ENCODE results near the gene ATP10A.
"Not testable (repeated sequence)": the region's sequence is repeated elsewhere in the genome, so short reads cannot be mapped to it uniquely, and the experiment has no call there.

ATP10A gene

DNA sequence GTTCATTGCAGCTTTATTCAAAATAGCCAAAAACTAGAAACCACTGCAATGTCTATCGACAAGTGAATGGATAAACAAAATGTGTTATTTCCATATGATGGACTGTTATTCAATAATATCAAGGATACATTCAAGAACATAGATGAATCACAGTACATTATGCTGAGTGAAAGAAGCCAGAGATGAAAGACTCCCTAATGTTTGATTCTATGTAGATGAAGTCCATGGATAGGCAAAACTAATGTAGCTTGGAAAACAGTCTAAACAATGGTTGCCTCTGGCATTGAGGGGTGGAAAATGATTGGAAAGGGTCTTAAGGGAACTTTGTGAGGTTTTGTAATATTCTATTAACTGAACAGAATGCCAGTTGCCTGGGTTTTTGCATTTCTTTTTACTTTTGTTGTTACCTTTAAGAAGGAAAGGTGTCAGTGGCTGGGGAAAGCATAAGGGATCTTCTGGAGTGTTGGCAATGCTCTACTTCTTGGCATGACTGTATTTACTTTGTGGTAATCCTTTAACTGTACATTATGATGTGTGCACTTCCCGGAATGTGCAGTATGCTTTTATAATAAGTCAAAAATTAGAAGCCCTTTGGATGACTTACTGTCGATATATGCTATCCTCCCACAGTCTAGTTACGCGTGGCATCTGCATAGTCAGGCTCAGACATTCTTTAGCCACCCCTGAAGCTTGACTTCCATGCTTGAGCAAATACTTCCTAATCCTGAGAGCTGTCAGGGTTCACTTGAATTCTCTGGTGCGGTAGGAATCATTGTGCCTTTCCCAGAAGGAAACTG lies 20.5 kb upstream of the ATP10A start:
- H3K27me3 ChIP-seq (ENCODE audit: control insufficient read depth in 1 of 2, insufficient read depth in 2 of 2, low read length in 2 of 2) = no peaks in the 10 kb centered on the region
- no peaks in the 10 kb centered on the region for H3K4me1 ChIP-seq (ENCODE audit: control insufficient read depth in 1 of 2, insufficient read depth in 2 of 2, low read length in 2 of 2)
- no peak overlapping the region for H3K4me3 ChIP-seq (ENCODE audit: low read depth in 1 of 2, low read length in 2 of 2)
- no peak overlapping the region for H3K9ac ChIP-seq (ENCODE audit: low read depth in 1 of 2, low read length in 2 of 2)
- H3K9me3 ChIP-seq (ENCODE audit: control insufficient read depth in 1 of 2, low read length in 2 of 2) = peaks cover 3 to 5% of the 10 kb centered on the region in 2 donors
- H3K36me3 ChIP-seq (ENCODE audit: control insufficient read depth in 1 of 2, insufficient read depth in 2 of 2, low read length in 2 of 2) = no peaks in the 10 kb centered on the region
- H3K27ac ChIP-seq (ENCODE audit: low read depth, low read length) = no peak overlapping the region

DNA sequence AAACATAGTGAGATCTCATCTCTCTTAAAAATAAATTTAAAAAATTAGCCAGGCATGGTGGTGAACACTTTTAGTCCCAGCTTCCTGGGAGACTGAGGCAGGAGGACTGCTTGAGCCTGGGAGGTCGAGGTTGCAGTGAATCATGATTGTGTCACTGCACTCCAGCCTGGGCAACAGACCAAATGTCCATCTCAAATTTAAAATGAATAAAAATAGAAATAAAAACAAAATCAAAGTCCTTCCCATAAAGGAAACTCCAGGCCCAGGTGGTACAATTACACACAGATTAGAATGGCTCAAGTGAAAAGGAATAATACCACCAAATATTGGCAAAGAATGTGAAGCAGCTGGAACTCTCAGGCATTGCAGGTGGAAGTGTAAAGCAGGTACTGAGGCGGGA lies 19.3 kb upstream of the ATP10A start:
- no peaks in the 10 kb centered on the region for H3K36me3 ChIP-seq (ENCODE audit: control insufficient read depth in 1 of 2, insufficient read depth in 2 of 2, low read length in 2 of 2)
- no peaks in the 10 kb centered on the region for H3K4me1 ChIP-seq (ENCODE audit: control insufficient read depth in 1 of 2, insufficient read depth in 2 of 2, low read length in 2 of 2)
- H3K27ac ChIP-seq (ENCODE audit: low read depth, low read length) = no peak overlapping the region
- H3K4me3 ChIP-seq (ENCODE audit: low read depth in 1 of 2, low read length in 2 of 2) = no peak overlapping the region
- no peaks in the 10 kb centered on the region for H3K27me3 ChIP-seq (ENCODE audit: control insufficient read depth in 1 of 2, insufficient read depth in 2 of 2, low read length in 2 of 2)
- H3K9ac ChIP-seq (ENCODE audit: low read depth in 1 of 2, low read length in 2 of 2) = no peak overlapping the region
- H3K9me3 ChIP-seq (ENCODE audit: control insufficient read depth in 1 of 2, low read length in 2 of 2) = peaks cover 3 to 5% of the 10 kb centered on the region in 2 donors

DNA sequence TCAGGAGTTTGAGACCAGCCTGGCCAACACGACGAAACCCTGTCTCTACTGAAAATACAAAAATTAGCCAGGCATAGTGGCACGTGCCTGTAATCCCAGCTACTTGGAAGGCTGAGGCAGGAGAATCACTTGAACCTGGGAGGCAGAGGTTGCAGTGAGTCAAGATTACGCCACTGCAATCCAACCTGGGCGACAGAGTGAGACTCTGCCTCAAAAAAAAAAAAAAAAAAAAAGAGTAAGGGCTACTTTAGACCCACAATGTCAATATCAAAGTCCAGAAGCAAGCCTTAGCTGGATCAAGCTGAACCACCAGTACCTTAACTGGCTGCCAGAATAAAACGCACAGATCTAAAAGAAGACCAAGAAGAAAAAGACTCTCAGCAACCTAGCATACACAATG lies 17.8 kb upstream of the ATP10A start:
- H3K36me3 ChIP-seq (ENCODE audit: control insufficient read depth in 1 of 2, insufficient read depth in 2 of 2, low read length in 2 of 2); H3K4me3 ChIP-seq (ENCODE audit: low read depth in 1 of 2, low read length in 2 of 2); H3K9ac ChIP-seq (ENCODE audit: low read depth in 1 of 2, low read length in 2 of 2); H3K27me3 ChIP-seq (ENCODE audit: control insufficient read depth in 1 of 2, insufficient read depth in 2 of 2, low read length in 2 of 2); H3K4me1 ChIP-seq (ENCODE audit: control insufficient read depth in 1 of 2, insufficient read depth in 2 of 2, low read length in 2 of 2); H3K27ac ChIP-seq (ENCODE audit: low read depth, low read length): not testable (repeated sequence)
- H3K9me3 ChIP-seq (ENCODE audit: control insufficient read depth in 1 of 2, low read length in 2 of 2) = peaks cover 3 to 13% of the 10 kb centered on the region in 2 donors

DNA sequence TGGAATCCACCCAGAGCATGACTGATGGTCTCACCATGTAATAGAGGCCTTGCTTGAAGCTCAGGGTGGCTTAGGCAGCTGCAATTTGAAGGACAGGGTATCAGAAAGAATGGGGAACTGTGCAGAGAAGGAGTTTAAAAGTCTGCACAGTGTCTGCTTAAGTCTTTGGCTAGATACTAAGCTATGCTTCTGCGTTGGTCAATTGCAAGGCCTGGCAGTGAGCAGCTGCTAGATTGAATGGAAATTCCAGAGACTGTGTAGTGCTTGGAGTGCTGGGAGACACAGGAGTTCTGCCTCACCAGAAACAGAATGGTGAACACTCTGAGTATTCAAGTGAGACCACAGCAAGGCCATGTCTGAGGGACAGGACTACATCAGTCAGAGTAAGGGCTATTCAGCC lies 17.3 kb upstream of the ATP10A start:
- Histone ChIP-seq H3K4me3 (ENCODE audit: low read depth in 1 of 2, low read length in 2 of 2) (no peak overlapping the region), H3K36me3 (ENCODE audit: control insufficient read depth in 1 of 2, insufficient read depth in 2 of 2, low read length in 2 of 2) (no peaks in the 10 kb centered on the region), H3K27me3 (ENCODE audit: control insufficient read depth in 1 of 2, insufficient read depth in 2 of 2, low read length in 2 of 2) (no peaks in the 10 kb centered on the region), H3K27ac (ENCODE audit: low read depth, low read length) (no peak overlapping the region), H3K9me3 (ENCODE audit: control insufficient read depth in 1 of 2, low read length in 2 of 2) (peaks cover 3 to 13% of the 10 kb centered on the region in 2 donors), H3K9ac (ENCODE audit: low read depth in 1 of 2, low read length in 2 of 2) (no peak overlapping the region), H3K4me1 (ENCODE audit: control insufficient read depth in 1 of 2, insufficient read depth in 2 of 2, low read length in 2 of 2) (no peaks in the 10 kb centered on the region)

DNA sequence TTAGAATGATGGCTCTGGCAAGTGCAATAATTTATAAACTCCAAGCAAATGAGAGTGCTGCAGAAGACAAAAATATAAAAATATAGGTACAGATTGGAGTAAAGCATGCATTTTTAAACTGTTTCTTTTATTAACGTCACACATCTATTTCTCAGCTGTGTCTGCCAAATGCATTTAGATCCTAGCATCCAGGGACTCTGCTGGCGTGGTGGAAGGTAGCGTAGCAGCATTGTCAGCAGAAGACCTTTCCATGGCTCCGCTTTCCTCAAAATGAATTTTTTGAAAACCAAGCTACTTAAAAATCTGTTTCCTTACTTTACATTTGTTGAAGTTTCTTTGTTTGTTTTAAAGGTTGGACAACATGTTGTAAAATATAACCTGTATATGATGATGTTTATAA lies 16.3 kb upstream of the ATP10A start:
- H3K27ac ChIP-seq (ENCODE audit: low read depth, low read length) = no peak overlapping the region
- H3K9me3 ChIP-seq (ENCODE audit: control insufficient read depth in 1 of 2, low read length in 2 of 2) = peaks cover 3 to 12% of the 10 kb centered on the region in 2 donors
- no peaks in the 10 kb centered on the region for H3K27me3 ChIP-seq (ENCODE audit: control insufficient read depth in 1 of 2, insufficient read depth in 2 of 2, low read length in 2 of 2)
- H3K4me1 ChIP-seq (ENCODE audit: control insufficient read depth in 1 of 2, insufficient read depth in 2 of 2, low read length in 2 of 2) = no peaks in the 10 kb centered on the region
- no peaks in the 10 kb centered on the region for H3K36me3 ChIP-seq (ENCODE audit: control insufficient read depth in 1 of 2, insufficient read depth in 2 of 2, low read length in 2 of 2)
- H3K4me3 ChIP-seq (ENCODE audit: low read depth in 1 of 2, low read length in 2 of 2) = no peak overlapping the region
- H3K9ac ChIP-seq (ENCODE audit: low read depth in 1 of 2, low read length in 2 of 2) = no peak overlapping the region

DNA sequence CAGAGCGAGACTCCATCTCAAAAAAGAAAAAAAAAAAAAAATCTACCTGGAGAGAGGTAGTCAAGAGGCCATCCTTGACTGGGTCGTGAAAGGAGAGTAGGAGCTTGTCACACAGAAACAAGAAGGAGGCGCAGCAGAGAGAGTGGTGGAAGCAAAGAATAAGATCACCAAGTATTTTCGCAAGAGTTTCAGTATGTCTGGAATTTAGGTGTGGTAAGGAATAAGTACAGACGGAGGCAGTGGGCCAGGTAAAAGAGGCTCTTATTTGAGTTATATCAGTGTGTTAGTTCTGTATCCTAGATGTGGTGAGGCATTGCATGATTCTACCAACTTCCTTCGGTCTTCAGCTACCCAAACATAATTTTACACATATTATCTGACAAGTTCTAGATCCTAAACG lies 14.6 kb upstream of the ATP10A start:
- no peaks in the 10 kb centered on the region for H3K4me1 ChIP-seq (ENCODE audit: control insufficient read depth in 1 of 2, insufficient read depth in 2 of 2, low read length in 2 of 2)
- H3K36me3 ChIP-seq (ENCODE audit: control insufficient read depth in 1 of 2, insufficient read depth in 2 of 2, low read length in 2 of 2) = no peaks in the 10 kb centered on the region
- no peak overlapping the region for H3K4me3 ChIP-seq (ENCODE audit: low read depth in 1 of 2, low read length in 2 of 2)
- H3K9ac ChIP-seq (ENCODE audit: low read depth in 1 of 2, low read length in 2 of 2) = no peak overlapping the region
- no peaks in the 10 kb centered on the region for H3K27me3 ChIP-seq (ENCODE audit: control insufficient read depth in 1 of 2, insufficient read depth in 2 of 2, low read length in 2 of 2)
- H3K27ac ChIP-seq (ENCODE audit: low read depth, low read length) = no peak overlapping the region
- peaks cover 3 to 10% of the 10 kb centered on the region in 2 donors for H3K9me3 ChIP-seq (ENCODE audit: control insufficient read depth in 1 of 2, low read length in 2 of 2)

DNA sequence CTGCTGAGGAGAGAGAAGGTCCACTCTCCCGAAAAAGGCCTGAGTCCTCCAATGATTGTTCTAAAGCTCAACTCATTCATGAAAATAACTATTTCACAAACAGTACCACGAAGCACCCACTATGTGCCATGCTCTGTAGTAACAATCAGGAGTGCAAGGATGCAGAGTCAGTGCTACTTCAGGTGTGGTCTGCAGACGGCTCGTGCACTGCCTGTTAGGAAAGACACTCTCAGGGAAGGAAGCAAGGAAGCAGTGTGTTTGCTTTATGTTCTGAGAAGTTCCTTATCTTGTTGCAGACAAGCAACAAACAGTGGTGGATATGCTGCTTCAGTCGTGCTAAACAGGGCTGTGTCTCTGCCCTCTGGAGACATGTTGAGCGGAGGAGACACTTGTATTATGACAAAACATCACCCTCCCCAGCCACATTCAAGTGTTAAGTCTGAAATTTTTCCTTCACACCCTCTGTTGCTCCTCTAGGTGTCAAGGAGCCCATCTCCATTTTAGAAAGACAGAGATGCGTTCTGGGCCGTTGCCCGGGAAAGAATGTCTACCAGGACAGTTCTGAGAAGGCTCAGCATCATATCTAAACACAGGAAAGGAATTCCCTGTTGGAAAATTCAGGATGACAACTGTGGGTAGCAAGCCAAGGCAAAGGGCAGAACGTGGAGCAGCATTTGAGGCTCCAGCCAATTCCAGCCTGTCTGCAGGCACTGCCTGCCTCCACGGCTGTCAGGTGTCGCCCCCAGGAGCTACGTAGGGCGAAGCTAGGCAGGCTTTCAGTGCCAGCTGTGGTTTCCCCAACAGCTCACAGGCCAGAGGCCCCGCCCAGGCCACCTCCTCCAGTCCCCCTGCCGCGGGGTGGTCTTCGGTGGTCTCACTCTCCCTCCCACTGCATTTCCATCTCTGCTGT lies 13.4 kb upstream of the ATP10A start:
- Histone ChIP-seq H3K4me1 (ENCODE audit: control insufficient read depth in 1 of 2, insufficient read depth in 2 of 2, low read length in 2 of 2) (no peaks in the 10 kb centered on the region), H3K27me3 (ENCODE audit: control insufficient read depth in 1 of 2, insufficient read depth in 2 of 2, low read length in 2 of 2) (no peaks in the 10 kb centered on the region), H3K4me3 (ENCODE audit: low read depth in 1 of 2, low read length in 2 of 2) (no peak overlapping the region), H3K9ac (ENCODE audit: low read depth in 1 of 2, low read length in 2 of 2) (no peak overlapping the region), H3K27ac (ENCODE audit: low read depth, low read length) (no peak overlapping the region), H3K36me3 (ENCODE audit: control insufficient read depth in 1 of 2, insufficient read depth in 2 of 2, low read length in 2 of 2) (no peaks in the 10 kb centered on the region), H3K9me3 (ENCODE audit: control insufficient read depth in 1 of 2, low read length in 2 of 2) (peaks cover 3 to 10% of the 10 kb centered on the region in 2 donors)

DNA sequence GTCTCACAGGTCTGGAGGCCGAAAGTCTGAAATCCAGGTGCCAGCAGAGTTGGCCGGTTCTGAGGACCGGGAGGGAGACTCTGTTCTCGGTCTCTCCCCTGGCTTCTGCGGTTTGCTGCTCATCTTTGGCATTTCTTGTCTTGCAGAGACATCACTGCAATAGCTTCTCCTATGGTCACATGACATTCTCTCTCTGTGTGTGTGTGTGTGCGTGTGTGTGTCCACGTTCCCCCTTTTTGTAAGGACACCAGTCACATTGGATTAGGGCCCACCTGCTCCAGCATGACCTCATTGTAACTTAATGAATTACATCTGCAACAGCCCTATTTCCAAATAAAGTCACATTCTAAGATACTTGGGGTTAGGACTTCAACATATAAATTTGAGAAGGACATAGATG lies 12.4 kb upstream of the ATP10A start:
- H3K4me3 ChIP-seq (ENCODE audit: low read depth in 1 of 2, low read length in 2 of 2) = no peak overlapping the region
- H3K4me1 ChIP-seq (ENCODE audit: control insufficient read depth in 1 of 2, insufficient read depth in 2 of 2, low read length in 2 of 2) = no peaks in the 10 kb centered on the region
- no peaks in the 10 kb centered on the region for H3K27me3 ChIP-seq (ENCODE audit: control insufficient read depth in 1 of 2, insufficient read depth in 2 of 2, low read length in 2 of 2)
- no peak overlapping the region for H3K9ac ChIP-seq (ENCODE audit: low read depth in 1 of 2, low read length in 2 of 2)
- no peak overlapping the region for H3K27ac ChIP-seq (ENCODE audit: low read depth, low read length)
- H3K9me3 ChIP-seq (ENCODE audit: control insufficient read depth in 1 of 2, low read length in 2 of 2) = peaks cover 3 to 10% of the 10 kb centered on the region in 2 donors
- no peaks in the 10 kb centered on the region for H3K36me3 ChIP-seq (ENCODE audit: control insufficient read depth in 1 of 2, insufficient read depth in 2 of 2, low read length in 2 of 2)

DNA sequence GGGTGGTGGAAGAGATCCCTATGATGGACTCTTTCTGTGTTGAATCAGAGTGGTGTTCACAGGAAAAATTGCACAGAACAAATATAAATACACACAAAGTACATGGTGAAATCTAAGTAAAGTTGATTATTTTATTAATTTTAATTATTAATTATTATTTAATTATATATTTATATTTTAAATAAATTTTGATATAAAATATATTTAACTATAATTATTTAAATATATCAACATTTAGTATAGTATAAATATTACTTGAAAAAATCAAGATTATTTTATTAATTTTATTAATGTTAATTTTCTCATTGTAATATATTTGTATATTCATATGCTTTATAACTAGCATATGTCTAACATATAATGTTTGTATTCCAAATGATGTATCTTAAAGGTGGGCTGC lies 11.3 kb upstream of the ATP10A start:
- Histone ChIP-seq H3K36me3 (ENCODE audit: control insufficient read depth in 1 of 2, insufficient read depth in 2 of 2, low read length in 2 of 2) (no peaks in the 10 kb centered on the region), H3K4me1 (ENCODE audit: control insufficient read depth in 1 of 2, insufficient read depth in 2 of 2, low read length in 2 of 2) (no peaks in the 10 kb centered on the region), H3K27me3 (ENCODE audit: control insufficient read depth in 1 of 2, insufficient read depth in 2 of 2, low read length in 2 of 2) (no peaks in the 10 kb centered on the region), H3K4me3 (ENCODE audit: low read depth in 1 of 2, low read length in 2 of 2) (no peak overlapping the region), H3K9ac (ENCODE audit: low read depth in 1 of 2, low read length in 2 of 2) (no peak overlapping the region), H3K27ac (ENCODE audit: low read depth, low read length) (no peak overlapping the region), H3K9me3 (ENCODE audit: control insufficient read depth in 1 of 2, low read length in 2 of 2) (peaks cover 0 to 7% of the 10 kb centered on the region in 2 donors)

DNA sequence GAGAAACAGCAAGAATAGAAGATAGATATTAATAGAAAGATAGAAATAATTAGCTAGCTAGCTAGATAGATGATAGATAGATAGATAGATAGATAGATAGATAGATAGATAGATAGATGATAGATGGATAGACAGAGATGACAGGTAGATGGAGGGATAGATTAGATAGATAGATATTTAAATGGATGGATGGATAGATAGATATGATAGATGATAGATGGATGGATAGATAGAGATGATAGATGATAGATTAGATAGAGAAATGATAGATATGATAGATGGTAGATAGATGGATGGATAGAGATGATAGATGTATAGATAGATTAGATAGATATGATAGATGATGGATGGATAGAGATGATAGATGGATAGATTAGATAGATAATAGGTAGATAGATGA lies 8.3 kb upstream of the ATP10A start:
- Histone ChIP-seq H3K27me3 (ENCODE audit: control insufficient read depth in 1 of 2, insufficient read depth in 2 of 2, low read length in 2 of 2) (no peaks in the 10 kb centered on the region), H3K27ac (ENCODE audit: low read depth, low read length) (no peak overlapping the region), H3K4me1 (ENCODE audit: control insufficient read depth in 1 of 2, insufficient read depth in 2 of 2, low read length in 2 of 2) (no peaks in the 10 kb centered on the region), H3K9me3 (ENCODE audit: control insufficient read depth in 1 of 2, low read length in 2 of 2) (peaks cover 4 to 5% of the 10 kb centered on the region in 2 donors), H3K9ac (ENCODE audit: low read depth in 1 of 2, low read length in 2 of 2) (no peak overlapping the region), H3K4me3 (ENCODE audit: low read depth in 1 of 2, low read length in 2 of 2) (no peak overlapping the region), H3K36me3 (ENCODE audit: control insufficient read depth in 1 of 2, insufficient read depth in 2 of 2, low read length in 2 of 2) (no peaks in the 10 kb centered on the region)

Measured in duodenal mucosa (tissue), 2 donors.